ENCODE measurements around the gene FBXO34. TPM values are rescaled to one million over a fixed set of nuclear protein-coding genes. Genes with fewer than 3 reads are reported as not detected.

Gene FBXO34
- total and polyA plus RNA-seq, 9 of the 15 experiments (the other 6 are each of a cell fraction or from before 2014, with no cell fraction given) = 6.3 to 24.9 (median 16.2) TPM

- no peak for TF ChIP-seq RREB1 (CRISPR knock-in tag; IDR thresholded peaks at IDR 0.05)
- no peak for TF ChIP-seq FOXK2 (conservative IDR thresholded peaks at IDR 0.05 in 1 of 2, IDR thresholded peaks at IDR 0.05 in 1 of 2; ENCODE audit: low read depth in 2 of 2)
- no peak for TF ChIP-seq ILK (tag; IDR thresholded peaks at IDR 0.05; ENCODE audit: borderline replicate concordance, low read depth)
- peak; percentile 98 for TF ChIP-seq TEAD4 (IDR thresholded peaks at IDR 0.05; ENCODE audit: low read length)
- TF ChIP-seq TEAD4 (CRISPR knock-in tag; IDR thresholded peaks at IDR 0.05; ENCODE audit: borderline replicate concordance) = no peak
- TF ChIP-seq ZFX (CRISPR knock-in tag; IDR thresholded peaks at IDR 0.05) = no peak
- no peak for TF ChIP-seq ZNF507 (tag; conservative IDR thresholded peaks at IDR 0.05)
- no peak for TF ChIP-seq ZNF3 (CRISPR knock-in tag; IDR thresholded peaks at IDR 0.05)
- peak; percentile 83; the same call in 1 of the 2 replicates for TF ChIP-seq LEF1 (IDR thresholded peaks at IDR 0.05)
- TF ChIP-seq PKNOX1 (IDR thresholded peaks at IDR 0.05) = no peak
- TF ChIP-seq GABPB1 (CRISPR knock-in tag; IDR thresholded peaks at IDR 0.05) = no peak
- no peak for TF ChIP-seq THRA (IDR thresholded peaks at IDR 0.05)
- TF ChIP-seq ZNF175 (CRISPR knock-in tag; IDR thresholded peaks at IDR 0.05; ENCODE audit: low read depth) = peak; percentile 54; the same call in 1 of the 2 replicates
- peak in 1 of 3 experiments; percentile 60; a peak in 2 of 6 replicates for TF ChIP-seq ZBTB11 (CRISPR knock-in tag; IDR thresholded peaks at IDR 0.05)
- TF ChIP-seq ZNF79 (CRISPR knock-in tag; IDR thresholded peaks at IDR 0.05; ENCODE audit: low read depth) = no peak
- TF ChIP-seq RB1 (IDR thresholded peaks at IDR 0.05; ENCODE audit: low read depth) = 0 out of 2 replicates have a peak, but pooled peaks have one; percentile 12
Measured at GRCh38 chr14:55383541-55384140, 112.4 kb downstream of the FBXO34 start (continued).
